GM12891 (cell line): ENCODE measurements around the gene SDSL.
A peak's percentile ranks its signal among the peaks of the same experiment; 100 is the strongest.

Experiments
- DNase-seq: peaks from one replicate; pipeline ENCODE4 v3.0.0; 2011; ENCODE audit warnings: low spot score; ENCODE audit not compliant: insufficient read length
- FAIRE-seq: peaks from 2 replicates; lab custom pipeline; 2011; peaks lifted over from hg19 to GRCh38; lab: Jason Lieb, UNC
- PAX5 ChIP-seq: IDR thresholded peaks from 2 replicates; pipeline ENCODE4 v1.6.1; 2011; ENCODE audit warnings: low read length, moderate library complexity, mild to moderate bottlenecking; ENCODE audit not compliant: insufficient read depth, severe bottlenecking
- POLR2A ChIP-seq: IDR thresholded peaks from 2 replicates; pipeline ENCODE4 v1.6.1; 2011; ENCODE audit warnings: low read depth, low read length, control low read depth
- POLR2AphosphoS5 ChIP-seq: IDR thresholded peaks from 2 replicates; pipeline ENCODE4 v1.6.1; 2011; ENCODE audit warnings: low read depth, low read length, control low read depth
- POU2F2 ChIP-seq: IDR thresholded peaks from 2 replicates; pipeline ENCODE4 v1.6.1; 2011; ENCODE audit warnings: low read depth, mild to moderate bottlenecking, control low read depth, low read length, moderate library complexity
- SPI1 ChIP-seq: IDR thresholded peaks from 2 replicates; pipeline ENCODE4 v1.6.1; 2011; ENCODE audit warnings: low read depth, low read length, control low read depth
- TAF1 ChIP-seq: IDR thresholded peaks from 2 replicates; pipeline ENCODE4 v1.6.1; 2011; ENCODE audit warnings: low read depth, low read length, control low read depth

Gene SDSL

DNA sequence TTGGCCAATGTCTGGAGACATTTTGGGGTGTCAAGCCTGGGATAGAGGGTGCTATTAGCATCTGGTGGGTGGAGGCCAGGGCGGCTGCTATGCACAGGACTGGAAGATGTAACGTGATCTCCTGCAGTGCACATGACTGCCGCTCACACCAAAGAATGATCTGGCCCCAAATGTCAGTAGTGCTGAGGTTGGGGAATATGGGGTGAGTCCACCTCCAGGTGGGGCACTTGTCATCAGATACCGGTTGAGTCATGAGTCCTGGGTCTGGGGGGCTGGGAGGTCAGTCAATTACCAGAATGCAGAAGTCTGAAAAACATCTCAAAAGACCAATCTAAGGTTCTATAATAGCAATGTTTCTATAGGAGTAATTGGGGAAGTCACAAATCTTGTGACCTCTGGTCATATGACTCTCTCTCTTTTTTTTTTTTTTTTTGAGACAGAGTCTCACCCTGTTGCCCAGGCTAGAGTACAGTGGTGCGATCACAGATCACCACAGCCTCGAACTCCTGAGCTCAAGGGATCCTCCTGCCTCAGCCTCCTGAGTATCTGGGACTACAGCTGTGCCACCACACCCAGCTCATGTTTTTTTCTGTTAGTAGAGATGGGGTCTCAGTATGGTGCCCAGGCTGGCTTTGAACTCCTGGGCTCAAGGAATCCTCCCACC, 6.0 kb upstream of the SDSL start:
- TF ChIP-seq POLR2AphosphoS5 (no peak), PAX5 (no peak), POU2F2 (no peak)
- no peak for FAIRE-seq

DNA sequence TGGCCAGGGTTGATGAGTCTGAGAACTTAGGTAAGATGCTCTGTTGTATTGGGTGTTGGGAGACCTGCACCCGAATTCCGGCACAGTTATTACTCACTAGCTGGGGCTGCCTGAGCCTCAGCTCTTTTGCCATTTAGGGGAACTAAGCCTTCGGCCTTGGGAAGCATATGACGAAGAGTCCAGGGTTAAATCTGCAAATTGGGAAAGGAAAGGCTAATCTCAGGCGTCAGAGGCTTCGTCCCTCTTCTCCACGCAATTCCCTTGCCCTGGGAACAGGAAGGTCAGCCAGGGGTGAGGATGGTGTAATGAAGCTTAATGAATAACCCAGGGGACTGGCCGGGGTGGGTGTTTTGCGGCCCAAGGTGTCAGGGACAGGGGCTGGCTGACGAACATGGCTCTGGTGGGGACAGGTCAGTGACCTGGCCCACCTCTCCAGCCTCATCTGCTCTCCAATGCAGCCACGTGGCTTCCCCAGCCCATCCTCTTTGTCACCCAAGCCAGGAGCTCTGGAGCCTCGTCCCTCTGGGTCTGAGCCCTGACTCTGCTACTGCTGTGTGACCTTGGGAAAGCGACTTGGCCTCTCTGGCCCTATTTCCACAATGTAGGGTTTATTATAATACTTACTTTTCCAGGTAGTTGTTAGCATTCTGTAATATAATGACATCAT, 3.8 kb upstream of the SDSL start:
- TF ChIP-seq POU2F2, result no peak
- TF ChIP-seq TAF1, result no peak
- TF ChIP-seq PAX5, result no peak
- TF ChIP-seq POLR2AphosphoS5, result no peak
- FAIRE-seq (no peak), DNase-seq (no peak)

More for the DNA sequence above, 6.0 kb upstream of the SDSL start:
- no peak for DNase-seq

GRCh38 chr12:113420996-113421595, 1.1 kb upstream of the SDSL start:
- TF ChIP-seq SPI1, result no peak
- TF ChIP-seq TAF1, result no peak
- no peak for DNase-seq
- FAIRE-seq, result no peak

DNA sequence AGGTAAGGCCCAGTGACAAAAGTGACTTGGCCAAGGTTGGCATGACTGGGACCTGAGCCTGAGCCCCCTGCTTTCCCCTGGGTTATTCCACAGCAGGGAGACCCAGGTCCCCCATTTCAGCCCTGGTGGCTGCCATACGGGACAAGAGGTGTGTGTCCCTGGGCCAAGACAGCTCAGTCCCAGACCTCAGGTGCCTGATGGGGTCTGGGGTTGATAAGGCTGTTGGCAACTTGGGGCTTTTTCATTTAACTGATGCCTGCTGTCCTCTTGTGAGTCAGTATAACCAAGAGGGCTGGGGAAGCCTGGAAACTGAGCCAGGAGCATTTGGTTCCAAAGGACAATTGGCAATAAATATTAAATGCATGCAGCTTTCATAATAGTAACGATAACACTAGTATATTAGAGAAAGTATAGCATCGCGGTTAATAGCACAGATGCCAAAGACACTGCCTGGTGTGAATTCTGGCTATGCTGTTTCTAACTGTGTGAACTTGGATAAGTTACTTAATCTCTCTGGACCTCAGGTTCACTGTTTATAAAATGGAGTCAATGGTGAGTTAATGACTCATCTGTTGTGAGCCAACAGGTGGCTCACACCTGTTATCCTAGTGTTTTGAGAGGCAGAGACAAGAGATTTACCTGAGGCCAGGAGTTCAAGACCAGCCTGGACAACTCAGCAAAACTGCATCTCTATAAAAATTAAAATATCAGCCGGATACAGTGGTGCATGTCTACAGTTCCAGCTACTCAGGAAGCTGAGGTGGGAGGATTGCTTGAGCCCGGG, 898 bp downstream of the SDSL start:
- DNase-seq (no peak), FAIRE-seq (no peak)
- TF ChIP-seq POLR2A (no peak), POU2F2 (no peak), TAF1 (no peak), POLR2AphosphoS5 (no peak), SPI1 (no peak), PAX5 (no peak)

GRCh38 chr12:113424456-113424855, 2.3 kb downstream of the SDSL start:
- TF ChIP-seq POLR2AphosphoS5, result no peak
- no peak for TF ChIP-seq SPI1
- no peak for TF ChIP-seq TAF1
- TF ChIP-seq POLR2A, result no peak
- no peak for TF ChIP-seq PAX5
- TF ChIP-seq POU2F2, result no peak
- no peak for DNase-seq
- no peak for FAIRE-seq

DNA sequence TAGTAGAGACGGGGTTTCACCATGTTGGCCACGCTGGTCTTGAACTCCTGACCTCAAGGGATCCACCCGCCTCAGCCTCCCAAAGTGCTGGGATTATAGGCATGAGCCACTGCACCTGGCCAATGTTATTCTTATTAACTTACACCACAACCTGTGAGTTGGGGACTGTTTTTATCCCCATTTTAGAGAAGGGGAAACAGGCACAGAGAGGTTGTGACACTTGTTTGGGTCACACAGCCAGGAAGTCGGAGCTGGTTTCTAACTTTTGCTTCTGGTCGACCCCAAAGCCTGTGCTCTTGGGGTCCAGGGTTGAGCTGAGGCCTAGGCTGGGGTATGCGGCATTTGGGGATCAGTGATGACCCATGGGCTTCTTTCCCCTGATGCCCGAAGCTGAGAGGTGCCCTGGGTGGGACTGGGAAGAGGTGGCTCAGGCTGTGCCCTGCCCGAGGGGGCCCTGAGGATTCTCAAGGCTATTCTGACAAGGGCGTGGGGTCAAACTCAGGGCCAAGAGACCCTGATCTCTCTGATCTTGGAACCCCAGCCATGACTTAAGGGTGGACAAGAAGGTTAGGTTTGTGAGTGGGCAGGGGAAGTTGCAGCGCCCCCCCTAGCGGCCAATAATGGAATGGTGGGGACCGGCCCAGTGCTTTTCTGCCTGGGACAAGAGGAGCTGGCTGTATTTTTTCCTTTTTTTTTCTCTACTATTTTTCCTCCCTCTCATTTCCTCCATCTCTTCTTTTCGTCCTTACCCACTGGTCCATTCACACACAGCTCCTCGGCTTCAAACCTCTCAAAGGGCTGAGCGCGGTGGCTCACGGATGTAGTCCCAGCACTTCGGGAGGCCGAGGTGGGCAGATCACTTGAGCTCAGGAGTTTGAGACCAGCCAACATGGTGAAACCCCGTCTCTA, 3.0 kb downstream of the SDSL start:
- TF ChIP-seq POLR2A (no peak), POLR2AphosphoS5 (no peak), POU2F2 (no peak), TAF1 (no peak), SPI1 (no peak), PAX5 (no peak)
- no peak for FAIRE-seq
- no peak for DNase-seq

DNA sequence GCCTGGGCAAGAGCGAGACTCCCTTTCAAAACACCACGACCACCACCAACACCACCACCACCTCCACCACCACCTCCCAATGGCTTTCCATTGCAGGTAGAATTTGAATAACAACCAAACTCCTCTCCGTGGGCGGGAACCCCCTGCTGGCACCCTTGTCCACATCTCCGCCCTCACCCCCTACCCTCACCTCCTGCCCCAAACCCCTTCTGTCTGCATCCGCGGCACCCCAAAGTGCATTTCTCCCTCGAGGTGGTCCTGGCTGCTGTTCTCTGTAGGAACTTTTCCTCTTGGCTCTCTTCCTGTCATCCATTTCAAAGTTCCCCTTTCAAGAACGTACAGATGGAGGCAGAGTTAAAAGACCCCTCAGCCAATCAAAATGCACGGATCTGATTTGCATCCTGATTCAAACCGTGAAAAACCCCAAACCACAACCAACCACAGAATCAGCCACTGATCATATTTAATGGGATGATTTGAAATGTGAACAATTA, 3.8 kb downstream of the SDSL start:
- no peak for DNase-seq
- peak; percentile 5 for FAIRE-seq

DNA sequence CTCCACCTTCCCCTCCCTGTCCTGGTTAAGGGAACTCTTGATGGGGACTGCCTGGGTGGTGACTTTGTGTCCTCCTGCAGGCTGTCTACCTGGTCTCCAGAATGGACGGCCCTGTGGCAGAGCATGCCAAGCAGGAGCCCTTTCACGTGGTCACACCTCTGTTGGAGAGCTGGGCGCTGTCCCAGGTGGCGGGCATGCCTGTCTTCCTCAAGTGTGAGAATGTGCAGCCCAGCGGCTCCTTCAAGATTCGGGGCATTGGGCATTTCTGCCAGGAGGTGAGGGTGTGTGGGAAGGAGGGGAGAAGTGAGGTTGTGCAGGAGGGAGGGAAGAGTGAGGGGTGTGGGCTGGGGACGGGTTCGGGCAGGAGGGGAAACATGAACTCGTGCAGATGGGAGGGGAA, 5.7 kb downstream of the SDSL start:
- no peak for FAIRE-seq
- DNase-seq, result no peak
- TF ChIP-seq SPI1 (no peak), POLR2AphosphoS5 (no peak), POU2F2 (no peak), TAF1 (no peak), PAX5 (no peak), POLR2A (no peak)

More for the DNA sequence above, 3.8 kb downstream of the SDSL start:
- TF ChIP-seq POU2F2 (no peak), POLR2A (no peak), SPI1 (no peak), TAF1 (no peak), PAX5 (no peak), POLR2AphosphoS5 (no peak)
